ENCODE measurements around the gene BOD1L2.

The BOD1L2 gene

DNA sequence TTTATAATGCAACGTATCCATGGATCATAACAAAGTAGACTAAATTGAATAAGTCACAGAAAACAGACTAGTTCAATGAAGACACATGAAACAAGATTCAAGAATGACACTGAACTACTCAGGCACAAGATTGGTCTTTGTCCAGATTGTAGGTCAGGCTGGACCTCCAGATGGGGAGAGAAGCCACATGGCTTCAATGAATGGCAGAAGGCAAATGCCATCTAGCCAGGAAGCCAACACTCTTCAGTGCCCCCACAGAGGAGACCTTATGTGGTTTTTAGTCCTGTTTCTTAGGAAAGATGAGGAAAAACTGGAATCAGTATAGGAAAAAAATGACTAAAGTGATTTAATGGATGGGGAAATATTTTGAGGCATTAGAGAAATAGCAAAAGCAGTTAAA is 43.1 kb downstream of the BOD1L2 start:
- Histone ChIP-seq H3K4me1 (ENCODE audit: control insufficient read depth in 5 of 5, insufficient read depth in 5 of 5, low read length in 5 of 5) (no peaks in the 10 kb centered on the region), H3K9me3 (ENCODE audit: control insufficient read depth in 5 of 5, low read length in 5 of 5) (peaks cover 0 to 19% (median 14%) of the 10 kb centered on the region in 5 donors), H3K36me3 (ENCODE audit: control insufficient read depth in 5 of 5, insufficient read depth in 5 of 5, low read length in 5 of 5) (no peaks in the 10 kb centered on the region), H3K9ac (ENCODE audit: low read length in 5 of 5) (no peak overlapping the region), H3K27ac (ENCODE audit: low read depth, low read length) (no peak overlapping the region), H3K4me3 (ENCODE audit: low read depth in 1 of 5, low read length in 5 of 5) (no peak overlapping the region), H3K27me3 (ENCODE audit: control insufficient read depth in 5 of 5, insufficient read depth in 4 of 5, low read length in 5 of 5) (no peaks in the 10 kb centered on the region)

GRCh38 chr18:57194070-57194469 is 47.2 kb downstream of the BOD1L2 start:
- H3K9me3 ChIP-seq (ENCODE audit: control insufficient read depth in 5 of 5, low read length in 5 of 5): no peaks in the 10 kb centered on the region
- no peak overlapping the region for H3K9ac ChIP-seq (ENCODE audit: low read length in 5 of 5)
- H3K4me3 ChIP-seq (ENCODE audit: low read depth in 1 of 5, low read length in 5 of 5): no peak overlapping the region
- H3K27me3 ChIP-seq (ENCODE audit: control insufficient read depth in 5 of 5, insufficient read depth in 4 of 5, low read length in 5 of 5): no peaks in the 10 kb centered on the region
- H3K4me1 ChIP-seq (ENCODE audit: control insufficient read depth in 5 of 5, insufficient read depth in 5 of 5, low read length in 5 of 5): no peaks in the 10 kb centered on the region
- no peaks in the 10 kb centered on the region for H3K36me3 ChIP-seq (ENCODE audit: control insufficient read depth in 5 of 5, insufficient read depth in 5 of 5, low read length in 5 of 5)
- no peak overlapping the region for H3K27ac ChIP-seq (ENCODE audit: low read depth, low read length)

DNA sequence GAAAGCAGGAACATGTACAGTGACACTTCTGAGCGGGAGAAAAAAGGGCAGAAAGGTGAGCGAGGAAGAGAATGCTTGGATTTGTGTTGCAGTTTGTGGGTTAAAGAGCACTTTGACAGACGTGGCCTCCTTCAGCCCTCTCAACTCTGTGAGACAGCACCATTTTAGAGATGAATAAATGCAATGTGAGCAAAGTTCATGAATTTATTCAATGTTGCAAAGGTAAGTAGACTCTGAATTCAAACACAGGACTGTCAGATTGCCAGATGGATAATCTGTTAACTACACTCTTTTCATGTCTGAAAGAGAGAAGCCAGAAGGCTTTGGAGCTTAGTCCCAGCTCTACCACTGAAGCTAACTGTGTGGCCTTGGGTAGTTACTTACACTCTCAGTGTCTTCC is 47.7 kb downstream of the BOD1L2 start:
- no peaks in the 10 kb centered on the region for H3K4me1 ChIP-seq (ENCODE audit: control insufficient read depth in 5 of 5, insufficient read depth in 5 of 5, low read length in 5 of 5)
- no peaks in the 10 kb centered on the region for H3K9me3 ChIP-seq (ENCODE audit: control insufficient read depth in 5 of 5, low read length in 5 of 5)
- no peaks in the 10 kb centered on the region for H3K27me3 ChIP-seq (ENCODE audit: control insufficient read depth in 5 of 5, insufficient read depth in 4 of 5, low read length in 5 of 5)
- no peak overlapping the region for H3K4me3 ChIP-seq (ENCODE audit: low read depth in 1 of 5, low read length in 5 of 5)
- no peak overlapping the region for H3K27ac ChIP-seq (ENCODE audit: low read depth, low read length)
- no peaks in the 10 kb centered on the region for H3K36me3 ChIP-seq (ENCODE audit: control insufficient read depth in 5 of 5, insufficient read depth in 5 of 5, low read length in 5 of 5)
- no peak overlapping the region for H3K9ac ChIP-seq (ENCODE audit: low read length in 5 of 5)

- H3K9me3 ChIP-seq (ENCODE audit: control insufficient read depth in 5 of 5, low read length in 5 of 5): no peaks in the 10 kb centered on the region
- H3K27ac ChIP-seq (ENCODE audit: low read depth, low read length): no peak overlapping the region
- no peak overlapping the region for H3K4me3 ChIP-seq (ENCODE audit: low read depth in 1 of 5, low read length in 5 of 5)
- no peaks in the 10 kb centered on the region for H3K4me1 ChIP-seq (ENCODE audit: control insufficient read depth in 5 of 5, insufficient read depth in 5 of 5, low read length in 5 of 5)
- no peaks in the 10 kb centered on the region for H3K36me3 ChIP-seq (ENCODE audit: control insufficient read depth in 5 of 5, insufficient read depth in 5 of 5, low read length in 5 of 5)
- no peak overlapping the region for H3K9ac ChIP-seq (ENCODE audit: low read length in 5 of 5)
- no peaks in the 10 kb centered on the region for H3K27me3 ChIP-seq (ENCODE audit: control insufficient read depth in 5 of 5, insufficient read depth in 4 of 5, low read length in 5 of 5)
These were observed 48.5 kb downstream of the BOD1L2 start for GRCh38 chr18:57195341-57195740.

DNA sequence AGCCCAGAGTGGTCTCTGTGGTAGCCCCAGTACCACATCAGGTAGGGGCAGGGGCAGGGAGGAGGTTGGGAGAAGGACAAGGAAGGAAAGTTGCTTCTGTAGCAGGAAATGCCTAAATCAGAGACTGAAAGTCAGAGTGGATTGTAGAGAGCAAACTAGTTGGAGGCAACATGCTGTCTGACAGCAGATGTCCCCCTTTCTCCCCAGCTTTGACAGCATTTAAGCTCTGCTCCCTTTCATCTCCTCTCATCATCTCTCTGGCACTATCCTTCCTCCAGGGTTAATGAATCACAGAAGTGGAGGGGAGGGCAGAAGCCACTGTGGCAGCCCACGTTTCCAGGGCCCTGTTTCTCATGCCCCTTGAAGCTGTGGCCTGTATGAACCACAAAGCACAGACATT is 50.4 kb downstream of the BOD1L2 start:
- no peak overlapping the region for H3K27ac ChIP-seq (ENCODE audit: low read depth, low read length)
- H3K36me3 ChIP-seq (ENCODE audit: control insufficient read depth in 5 of 5, insufficient read depth in 5 of 5, low read length in 5 of 5): no peaks in the 10 kb centered on the region
- no peak overlapping the region for H3K4me3 ChIP-seq (ENCODE audit: low read depth in 1 of 5, low read length in 5 of 5)
- H3K9ac ChIP-seq (ENCODE audit: low read length in 5 of 5): no peak overlapping the region
- no peaks in the 10 kb centered on the region for H3K27me3 ChIP-seq (ENCODE audit: control insufficient read depth in 5 of 5, insufficient read depth in 4 of 5, low read length in 5 of 5)
- H3K9me3 ChIP-seq (ENCODE audit: control insufficient read depth in 5 of 5, low read length in 5 of 5): no peaks in the 10 kb centered on the region
- H3K4me1 ChIP-seq (ENCODE audit: control insufficient read depth in 5 of 5, insufficient read depth in 5 of 5, low read length in 5 of 5): no peaks in the 10 kb centered on the region

DNA sequence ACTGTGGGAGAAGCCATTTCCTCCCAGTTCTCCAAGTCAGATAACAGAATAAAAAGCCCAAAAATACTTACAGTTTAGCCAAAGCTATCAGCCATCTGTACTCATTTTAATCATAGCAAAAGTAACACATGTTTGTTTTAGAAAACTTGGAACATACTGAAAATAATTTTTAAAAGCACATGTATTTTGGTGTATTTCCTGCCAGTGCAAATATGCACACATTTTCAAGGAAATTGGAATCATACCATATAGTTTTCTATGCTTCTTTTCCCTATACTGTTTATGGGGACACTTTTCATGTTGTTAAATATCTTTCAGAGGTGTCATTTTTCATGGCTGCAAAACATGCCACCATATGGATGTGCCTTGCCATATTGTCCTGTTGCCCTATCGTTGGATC is 51.2 kb downstream of the BOD1L2 start:
- Histone ChIP-seq H3K27me3 (ENCODE audit: control insufficient read depth in 5 of 5, insufficient read depth in 4 of 5, low read length in 5 of 5) (no peaks in the 10 kb centered on the region), H3K9ac (ENCODE audit: low read length in 5 of 5) (no peak overlapping the region)

More for the DNA sequence above, 51.2 kb downstream of the BOD1L2 start:
- no peaks in the 10 kb centered on the region for H3K36me3 ChIP-seq (ENCODE audit: control insufficient read depth in 5 of 5, insufficient read depth in 5 of 5, low read length in 5 of 5)
- no peak overlapping the region for H3K4me3 ChIP-seq (ENCODE audit: low read depth in 1 of 5, low read length in 5 of 5)
- no peak overlapping the region for H3K27ac ChIP-seq (ENCODE audit: low read depth, low read length)
- no peaks in the 10 kb centered on the region for H3K4me1 ChIP-seq (ENCODE audit: control insufficient read depth in 5 of 5, insufficient read depth in 5 of 5, low read length in 5 of 5)
- no peaks in the 10 kb centered on the region for H3K9me3 ChIP-seq (ENCODE audit: control insufficient read depth in 5 of 5, low read length in 5 of 5)
